Smooth muscle cell (in vitro differentiated cells): ENCODE measurements around the gene AKNAD1. TPM values are rescaled to one million over a fixed set of nuclear protein-coding genes. Genes with fewer than 3 reads are reported as not detected.

Experiments used
- DNase-seq: peaks from one replicate; lab custom pipeline; 2025; ENCODE audit not compliant: unreplicated experiment; lab: John Stamatoyannopoulos, UW
- H2AFZ ChIP-seq: fragments of 200-600 bp; sonication (generic); 2 replicates; pipeline ENCODE4 v1.6.0; 2016; ENCODE audit warnings: antibody characterized with exemption, low read depth, mild to moderate bottlenecking
- H3F3A ChIP-seq: fragments of 200-600 bp; sonication (generic); 2 replicates; pipeline ENCODE4 v1.6.0; 2017; ENCODE audit warnings: antibody characterized with exemption, low read depth
- H3K27ac ChIP-seq: fragments of 200-600 bp; sonication (generic); 2 replicates; pipeline ENCODE4 v1.5.1; 2016; ENCODE audit warnings: low read depth, mild to moderate bottlenecking
- H3K27me3 ChIP-seq: fragments of 200-600 bp; sonication (generic); 2 replicates; pipeline ENCODE4 v1.6.1; 2016; ENCODE audit warnings: low read depth, mild to moderate bottlenecking
- H3K36me3 ChIP-seq: fragments of 200-600 bp; sonication (generic); 2 replicates; pipeline ENCODE4 v1.5.1; 2016; ENCODE audit warnings: low read depth
- H3K4me1 ChIP-seq: fragments of 200-600 bp; sonication (generic); 2 replicates; pipeline ENCODE4 v1.5.1; 2016; ENCODE audit warnings: low read depth
- H3K4me2 ChIP-seq: fragments of 200-600 bp; sonication (generic); 2 replicates; pipeline ENCODE4 v1.6.0; 2016; ENCODE audit warnings: mild to moderate bottlenecking
- H3K4me3 ChIP-seq: fragments of 200-600 bp; sonication (generic); 2 replicates; pipeline ENCODE4 v1.5.1; 2016; ENCODE audit warnings: mild to moderate bottlenecking
- H3K79me2 ChIP-seq: fragments of 200-600 bp; sonication (generic); 2 replicates; pipeline ENCODE4 v1.6.0; 2016; ENCODE audit warnings: low read depth, mild to moderate bottlenecking
- H3K9ac ChIP-seq: fragments of 200-600 bp; sonication (generic); 2 replicates; pipeline ENCODE4 v1.6.0; 2016; ENCODE audit warnings: low read depth
- H3K9me3 ChIP-seq: fragments of 200-600 bp; sonication (generic); replicated peaks from 2 replicates; pipeline ENCODE4 v1.5.1; 2016; ENCODE audit warnings: low read depth
- H4K20me1 ChIP-seq: fragments of 200-600 bp; sonication (generic); 2 replicates; pipeline ENCODE4 v1.6.0; 2016; ENCODE audit warnings: low read depth
- CTCF ChIP-seq: fragments of 200-600 bp; sonication (generic); IDR thresholded peaks from 2 replicates; pipeline ENCODE4 v1.5.1; 2017; ENCODE audit warnings: borderline replicate concordance, mild to moderate bottlenecking, antibody characterized with exemption; ENCODE audit not compliant: insufficient read depth, poor library complexity, severe bottlenecking
- WGBS: methylation state at CpG from one replicate; pipeline ENCODE4 v1.1.7; 2016; ENCODE audit warnings: low lambda C conversion rate; 5-methylcytosine and 5-hydroxymethylcytosine counted together
- polyA plus RNA-seq: library from polyadenylated mRNA; unstranded; fragments of >200 nt; fragmentation: Nextera tagmentation; extraction: Ambion mirVana; gene quantifications from 2 replicates; pipeline ENCODE4 v1.2.1, GENCODE V29; 2016
- total RNA-seq: library from RNA; depleted of rRNA; stranded (reverse); fragments of >200 nt; gene quantifications from 2 replicates; pipeline ENCODE4 v1.2.3, GENCODE V29; 2014

AKNAD1 gene
- total and polyA plus RNA-seq, 2 experiments from 2014 or later, result 0.40 TPM; not detected in 1

- Histone ChIP-seq H3K4me1 (no peaks in the 10 kb centered on the region), H4K20me1 (no peaks in the 10 kb centered on the region), H3K9ac (no peak overlapping the region), H2AFZ (no peak overlapping the region), H3K4me3 (no peak overlapping the region), H3K27ac (no peak overlapping the region), H3K79me2 (no peaks in the 10 kb centered on the region), H3K27me3 (no peaks in the 10 kb centered on the region), H3F3A (no peaks in the 10 kb centered on the region), H3K36me3 (peaks cover 46% of the 10 kb centered on the region), H3K9me3 (peaks cover under 1% of the 10 kb centered on the region), H3K4me2 (no peak overlapping the region)
- no peak for DNase-seq
- TF ChIP-seq CTCF, result no peak
Measured at GRCh38 chr1:108779455-108779854, 77.4 kb downstream of the AKNAD1 start.

- no peak overlapping the region for H3K4me2 ChIP-seq
- TF ChIP-seq CTCF, result no peak
- H3K36me3 ChIP-seq, result peaks cover 39% of the 10 kb centered on the region
Measured at GRCh38 chr1:108777839-108778238, 79.1 kb downstream of the AKNAD1 start.

GRCh38 chr1:108767708-108768107 lies 89.2 kb downstream of the AKNAD1 start:
- no peak for TF ChIP-seq CTCF
- no peak for DNase-seq
- peaks cover 34% of the 10 kb centered on the region for H4K20me1 ChIP-seq
- H3K27me3 ChIP-seq, result no peaks in the 10 kb centered on the region
- H2AFZ ChIP-seq, result no peak overlapping the region
- WGBS, result 86% methylated on average over 3 of the region's 3 CpGs
- peaks cover 3% of the 10 kb centered on the region for H3K79me2 ChIP-seq
- H3K4me2 ChIP-seq, result no peak overlapping the region
- no peaks in the 10 kb centered on the region for H3F3A ChIP-seq
- H3K9me3 ChIP-seq, result no peaks in the 10 kb centered on the region
- no peak overlapping the region for H3K27ac ChIP-seq
- H3K9ac ChIP-seq, result no peak overlapping the region
- no peak overlapping the region for H3K4me3 ChIP-seq
- H3K36me3 ChIP-seq, result peaks cover 13% of the 10 kb centered on the region
- no peaks in the 10 kb centered on the region for H3K4me1 ChIP-seq

More at GRCh38 chr1:108777839-108778238, 79.1 kb downstream of the AKNAD1 start:
- Histone ChIP-seq H3K4me3 (no peak overlapping the region), H2AFZ (no peak overlapping the region), H4K20me1 (peaks cover under 1% of the 10 kb centered on the region), H3K9me3 (no peaks in the 10 kb centered on the region), H3F3A (no peaks in the 10 kb centered on the region), H3K79me2 (no peaks in the 10 kb centered on the region), H3K4me1 (no peaks in the 10 kb centered on the region), H3K27me3 (no peaks in the 10 kb centered on the region), H3K9ac (no peak overlapping the region), H3K27ac (no peak overlapping the region)
- DNase-seq, result no peak

- no peaks in the 10 kb centered on the region for H3K4me1 ChIP-seq
- no peak overlapping the region for H3K9ac ChIP-seq
- no peak overlapping the region for H2AFZ ChIP-seq
- no peak overlapping the region for H3K4me2 ChIP-seq
- no peak for TF ChIP-seq CTCF
- no peak overlapping the region for H3K27ac ChIP-seq
- no peak overlapping the region for H3K4me3 ChIP-seq
- WGBS, result 89% methylated on average over 1 of the region's 1 CpG
- no peaks in the 10 kb centered on the region for H3K27me3 ChIP-seq
- no peaks in the 10 kb centered on the region for H3F3A ChIP-seq
- peaks cover 13% of the 10 kb centered on the region for H3K36me3 ChIP-seq
- DNase-seq, result no peak
- H4K20me1 ChIP-seq, result peaks cover 32% of the 10 kb centered on the region
- no peaks in the 10 kb centered on the region for H3K9me3 ChIP-seq
- H3K79me2 ChIP-seq, result peaks cover 3% of the 10 kb centered on the region
Measured at GRCh38 chr1:108767115-108767514, 89.8 kb downstream of the AKNAD1 start.

Other genes with a start within 250 kb of the AKNAD1 start
- 1.6 and 2.2 TPM in 2 replicates for gene HENMT1, start 196.0 kb downstream of the AKNAD1 start, total RNA-seq
- gene HENMT1, start 196.0 kb downstream of the AKNAD1 start, polyA plus RNA-seq, result 3.5 and 3.9 TPM in 2 replicates
- 28.0 and 38.3 TPM in 2 replicates for gene PRPF38B, start 164.8 kb downstream of the AKNAD1 start, total RNA-seq
- gene PRPF38B, start 164.8 kb downstream of the AKNAD1 start, polyA plus RNA-seq, result 20.6 and 34.6 TPM in 2 replicates
- 0.09 and 0.18 TPM in 2 replicates for gene FNDC7, start 144.2 kb downstream of the AKNAD1 start, total RNA-seq
- gene FNDC7, start 144.2 kb downstream of the AKNAD1 start, polyA plus RNA-seq, result 0.07 TPM in 1 of 2 replicates, not detected in the other
- gene STXBP3, start 110.4 kb downstream of the AKNAD1 start, total RNA-seq, result 69.8 and 70.7 TPM in 2 replicates
- gene STXBP3, start 110.4 kb downstream of the AKNAD1 start, polyA plus RNA-seq, result 25.8 and 27.9 TPM in 2 replicates
- 11.1 and 13.7 TPM in 2 replicates for gene GPSM2, start 19.9 kb upstream of the AKNAD1 start, total RNA-seq
- 6.9 and 9.1 TPM in 2 replicates for gene GPSM2, start 19.9 kb upstream of the AKNAD1 start, polyA plus RNA-seq
- 16.3 and 25.3 TPM in 2 replicates for gene CLCC1, start 106.4 kb upstream of the AKNAD1 start, total RNA-seq
- gene CLCC1, start 106.4 kb upstream of the AKNAD1 start, polyA plus RNA-seq, result 20.5 and 23.0 TPM in 2 replicates
- gene WDR47, start 185.0 kb upstream of the AKNAD1 start, total RNA-seq, result 14.9 and 16.0 TPM in 2 replicates
- gene WDR47, start 185.0 kb upstream of the AKNAD1 start, polyA plus RNA-seq, result 5.8 and 8.5 TPM in 2 replicates
- gene TAF13, start 218.9 kb upstream of the AKNAD1 start, total RNA-seq, result 110 and 165 TPM in 2 replicates
- 30.1 and 30.3 TPM in 2 replicates for gene TAF13, start 218.9 kb upstream of the AKNAD1 start, polyA plus RNA-seq
- gene TMEM167B, start 233.7 kb upstream of the AKNAD1 start, total RNA-seq, result 31.6 and 45.8 TPM in 2 replicates
- gene TMEM167B, start 233.7 kb upstream of the AKNAD1 start, polyA plus RNA-seq, result 22.4 and 24.2 TPM in 2 replicates